ENCODE measurements around the gene NKIRAS1. TPM values are rescaled to one million over a fixed set of nuclear protein-coding genes. Genes with fewer than 3 reads are reported as not detected.
"Not testable (repeated sequence)": the region's sequence is repeated elsewhere in the genome, so short reads cannot be mapped to it uniquely, and the experiment has no call there.

NKIRAS1 gene
- total RNA-seq, 1 experiment from 2014 or later = 12.0 TPM

DNA sequence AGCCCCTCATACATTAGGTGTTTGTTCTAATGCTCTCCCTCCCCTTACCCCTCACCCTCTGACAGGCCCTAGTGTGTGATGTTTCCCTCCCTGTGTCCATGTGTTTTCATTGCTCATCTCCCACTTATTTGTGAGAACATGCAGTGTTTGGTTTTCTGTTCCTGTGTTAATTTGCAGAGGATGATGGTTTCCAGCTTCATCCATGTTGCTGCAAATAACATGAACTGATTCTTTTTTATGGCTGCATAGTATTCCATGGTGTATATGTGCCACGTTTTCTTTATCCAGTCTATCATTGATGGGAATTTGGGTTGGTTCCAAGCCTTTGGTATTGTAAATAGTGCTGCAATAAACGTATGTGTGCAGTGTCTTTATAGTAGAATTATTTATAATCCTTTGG lies 67.3 kb downstream of the NKIRAS1 start:
- H3K4me2 ChIP-seq (ENCODE audit: low read length); H3K4me1 ChIP-seq (ENCODE audit: control insufficient read depth in 1 of 2, insufficient read depth in 2 of 2, low read length in 2 of 2); H4K20me1 ChIP-seq (ENCODE audit: insufficient read depth); intact Hi-C loops (cut with micrococcal nuclease); CTCF ChIA-PET; H3K36me3 ChIP-seq (ENCODE audit: control insufficient read depth in 1 of 2, insufficient read depth in 2 of 2, low read length in 2 of 2); H3K4me3 ChIP-seq (replicated peaks in 1 of 2; ENCODE audit: low read depth in 1 of 2, low read length in 2 of 2); DNase-seq (ENCODE audit: low read depth, low spot score); H3K9ac ChIP-seq (ENCODE audit: low read length); POLR2A ChIA-PET; BruUV-seq (replicated peaks); H3K9me2 ChIP-seq (ENCODE audit: insufficient read depth); RAD21 ChIA-PET (ENCODE audit: low non-redundant PET in 1 of 2, low total read pairs in 2 of 2, uncharacterized antibody in 2 of 2, unreplicated experiment in 2 of 2); H3K27ac ChIP-seq (ENCODE audit: low read depth, low read length); H3K9me3 ChIP-seq (ENCODE audit: control insufficient read depth in 1 of 2, insufficient read depth in 1 of 2, low read depth in 1 of 2, low read length in 2 of 2); H2AFZ ChIP-seq (ENCODE audit: low read depth, low read length, poor library complexity, severe bottlenecking); ATAC-seq; H3K27me3 ChIP-seq (ENCODE audit: insufficient read depth, low read length): not testable (repeated sequence)
- peaks cover 79% of the 10 kb centered on the region for H3K79me2 ChIP-seq (ENCODE audit: insufficient read depth, low read length)

- H3K27me3 ChIP-seq (ENCODE audit: insufficient read depth, low read length) = no peaks in the 10 kb centered on the region
- no peaks in the 10 kb centered on the region for H3K9me2 ChIP-seq (ENCODE audit: insufficient read depth)
- BruUV-seq (replicated peaks) = no TSS peak
- H4K20me1 ChIP-seq (ENCODE audit: insufficient read depth) = no peaks in the 10 kb centered on the region
- H3K4me3 ChIP-seq (replicated peaks in 1 of 2; ENCODE audit: low read depth in 1 of 2, low read length in 2 of 2) = no peak overlapping the region
- no peaks in the 10 kb centered on the region for H3K9me3 ChIP-seq (ENCODE audit: control insufficient read depth in 1 of 2, insufficient read depth in 1 of 2, low read depth in 1 of 2, low read length in 2 of 2)
- ChIA-PET CTCF (interaction anchor here (1.4 kb wide), 1 partner anchor 11 kb away, joined by 6 read pairs; no protein-coding TSS in a partner anchor), RAD21 (ENCODE audit: low non-redundant PET in 1 of 2, low total read pairs in 2 of 2, uncharacterized antibody in 2 of 2, unreplicated experiment in 2 of 2) (no interaction called here), POLR2A (no interaction called here)
- H2AFZ ChIP-seq (ENCODE audit: low read depth, low read length, poor library complexity, severe bottlenecking) = no peak overlapping the region
- H3K36me3 ChIP-seq (ENCODE audit: control insufficient read depth in 1 of 2, insufficient read depth in 2 of 2, low read length in 2 of 2) = no peaks in the 10 kb centered on the region
- intact Hi-C loops (cut with micrococcal nuclease) = no loop called here
- DNase-seq (ENCODE audit: low read depth, low spot score) = no peak
- TF ChIP-seq, protein P1, sequence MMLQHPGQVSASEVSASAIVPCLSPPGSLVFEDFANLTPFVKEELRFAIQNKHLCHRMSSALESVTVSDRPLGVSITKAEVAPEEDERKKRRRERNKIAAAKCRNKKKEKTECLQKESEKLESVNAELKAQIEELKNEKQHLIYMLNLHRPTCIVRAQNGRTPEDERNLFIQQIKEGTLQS (IDR thresholded peaks at IDR 0.05) = no peak
- TF ChIP-seq SP1 (IDR thresholded peaks at IDR 0.05; ENCODE audit: low read depth) (no peak), REST (IDR thresholded peaks at IDR 0.05; ENCODE audit: low read depth) (no peak)
- peaks cover 78% of the 10 kb centered on the region for H3K79me2 ChIP-seq (ENCODE audit: insufficient read depth, low read length)
- H3K27ac ChIP-seq (ENCODE audit: low read depth, low read length) = no peak overlapping the region
- no peaks in the 10 kb centered on the region for H3K4me1 ChIP-seq (ENCODE audit: control insufficient read depth in 1 of 2, insufficient read depth in 2 of 2, low read length in 2 of 2)
- no peak for ATAC-seq
- no peak overlapping the region for H3K4me2 ChIP-seq (ENCODE audit: low read length)
- no peak overlapping the region for H3K9ac ChIP-seq (ENCODE audit: low read length)
Observed at GRCh38 chr3:23845326-23846216, 71.2 kb downstream of the NKIRAS1 start.

Measured in HCT116 (cell line).